ENCODE results near the gene CDK14.
"Not testable (repeated sequence)": the region's sequence is repeated elsewhere in the genome, so short reads cannot be mapped to it uniquely, and the experiment has no call there.

The CDK14 gene

DNA sequence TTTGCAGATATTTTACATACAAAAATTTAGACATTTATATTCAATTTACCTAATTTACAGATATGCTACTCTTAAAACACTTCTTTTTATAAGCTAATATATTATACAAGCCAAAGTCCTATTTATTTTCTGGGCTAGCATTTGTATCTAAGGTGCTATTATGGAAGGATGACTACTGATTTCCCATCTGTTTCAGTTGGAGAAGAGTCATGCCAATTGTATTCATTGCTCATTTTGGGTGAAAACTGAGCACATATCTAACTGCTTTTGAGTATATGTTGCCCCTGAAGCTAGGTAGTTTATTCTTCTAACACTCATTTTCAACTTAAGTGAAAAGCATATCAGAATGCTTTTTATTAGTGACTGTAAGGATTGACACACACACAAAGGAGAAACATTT is 172.9 kb downstream of the CDK14 start:
- no peaks in the 10 kb centered on the region for H3K36me3 Mint-ChIP-seq (ENCODE audit: low read depth)
- peaks cover 9% of the 10 kb centered on the region for H3K9me3 Mint-ChIP-seq
- H3K27me3 Mint-ChIP-seq, result no peaks in the 10 kb centered on the region
- H3K27ac Mint-ChIP-seq, result no peak overlapping the region
- H3K4me1 Mint-ChIP-seq (ENCODE audit: low read depth), result no peaks in the 10 kb centered on the region
- DNase-seq, result no peak
- no peak overlapping the region for H3K4me3 Mint-ChIP-seq

DNA sequence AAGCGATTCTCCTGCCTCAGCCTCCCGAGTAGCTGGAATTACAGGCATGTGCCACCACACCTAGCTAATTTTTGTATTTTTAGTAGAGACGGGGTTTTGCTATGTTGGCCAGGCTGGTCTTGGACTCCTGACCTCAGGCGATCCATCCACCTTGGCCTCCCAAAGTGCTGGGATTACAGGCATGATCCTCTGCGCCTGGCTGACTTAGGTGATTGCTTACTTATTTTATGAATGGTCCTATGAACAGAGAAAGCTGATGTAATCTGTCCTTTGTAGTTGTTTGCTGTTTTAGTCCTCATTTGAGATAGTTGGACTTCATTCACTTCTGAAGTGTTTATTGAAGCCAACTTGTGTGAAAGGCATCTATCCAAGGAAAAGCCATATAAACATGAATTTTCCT is 173.4 kb downstream of the CDK14 start:
- H3K27ac Mint-ChIP-seq; H3K9me3 Mint-ChIP-seq; H3K36me3 Mint-ChIP-seq (ENCODE audit: low read depth); H3K27me3 Mint-ChIP-seq; H3K4me3 Mint-ChIP-seq; DNase-seq; H3K4me1 Mint-ChIP-seq (ENCODE audit: low read depth): not testable (repeated sequence)

DNA sequence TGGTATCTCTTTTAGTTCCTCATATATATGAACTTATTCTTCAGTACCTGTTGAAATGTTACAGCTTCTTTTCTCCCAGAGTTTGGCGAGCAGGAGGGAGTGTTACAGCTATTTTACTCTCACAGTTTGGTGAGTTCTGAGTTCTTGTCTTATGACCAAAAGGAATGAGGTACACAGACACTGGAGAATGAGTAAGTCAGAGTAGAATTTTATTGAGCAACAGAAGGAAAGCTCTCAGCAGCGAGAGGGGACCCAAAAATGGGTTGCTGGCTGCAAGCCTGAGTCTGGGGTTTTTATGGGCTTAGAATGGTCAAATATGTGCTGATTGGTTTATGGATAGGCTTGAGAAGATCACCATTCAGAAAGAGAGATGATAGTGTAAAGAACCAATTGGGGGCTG is 175.2 kb downstream of the CDK14 start:
- H3K36me3 Mint-ChIP-seq (ENCODE audit: low read depth), result no peaks in the 10 kb centered on the region
- H3K4me3 Mint-ChIP-seq, result no peak overlapping the region
- H3K27me3 Mint-ChIP-seq, result no peaks in the 10 kb centered on the region
- no peak overlapping the region for H3K27ac Mint-ChIP-seq
- peaks cover 9% of the 10 kb centered on the region for H3K9me3 Mint-ChIP-seq
- H3K4me1 Mint-ChIP-seq (ENCODE audit: low read depth), result no peaks in the 10 kb centered on the region
- DNase-seq, result no peak

DNA sequence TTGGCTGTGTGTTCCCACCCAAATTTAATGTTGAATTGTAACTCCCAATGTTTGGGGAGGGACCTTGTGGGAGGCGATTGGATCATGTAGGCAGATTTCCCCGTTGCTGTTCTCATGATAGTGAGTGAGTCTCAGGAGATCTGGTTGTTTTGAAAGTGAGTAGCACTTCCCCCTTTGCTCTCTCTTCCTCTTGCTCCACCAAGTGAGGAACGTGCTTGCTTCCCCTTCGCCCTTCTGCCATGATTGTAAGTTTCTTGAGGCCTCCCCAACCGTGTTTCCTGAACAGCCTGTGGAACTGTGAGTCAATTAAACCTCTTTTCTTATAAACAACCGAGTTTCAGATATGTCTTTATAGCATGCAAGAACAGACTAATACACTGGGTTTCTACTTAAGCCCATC is 176.3 kb downstream of the CDK14 start:
- no peak overlapping the region for H3K27ac Mint-ChIP-seq
- H3K27me3 Mint-ChIP-seq, result no peaks in the 10 kb centered on the region
- peaks cover 9% of the 10 kb centered on the region for H3K9me3 Mint-ChIP-seq
- no peaks in the 10 kb centered on the region for H3K36me3 Mint-ChIP-seq (ENCODE audit: low read depth)
- no peaks in the 10 kb centered on the region for H3K4me1 Mint-ChIP-seq (ENCODE audit: low read depth)
- no peak overlapping the region for H3K4me3 Mint-ChIP-seq
- DNase-seq, result no peak

DNA sequence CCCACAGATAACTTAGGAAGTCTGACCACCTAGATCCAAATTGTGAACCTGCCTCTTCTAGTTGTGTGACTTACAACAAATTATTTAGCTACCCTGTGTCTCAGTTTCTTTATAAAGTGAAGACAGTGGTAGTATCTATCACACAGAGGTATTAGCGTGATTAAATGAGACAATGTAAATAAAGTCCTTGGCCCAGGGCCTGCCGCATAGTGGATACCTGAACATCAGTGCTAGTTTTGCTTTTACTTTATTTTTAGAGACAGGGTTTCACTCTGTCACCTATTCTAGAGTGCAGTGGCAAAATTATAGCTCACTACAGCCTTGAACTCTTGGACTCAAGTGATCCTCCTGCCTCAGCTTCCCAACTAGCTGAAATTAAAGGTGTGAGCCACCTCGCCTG is 177.1 kb downstream of the CDK14 start:
- Mint-ChIP-seq H3K4me1 (ENCODE audit: low read depth) (no peaks in the 10 kb centered on the region), H3K36me3 (ENCODE audit: low read depth) (no peaks in the 10 kb centered on the region), H3K27me3 (no peaks in the 10 kb centered on the region), H3K4me3 (no peak overlapping the region), H3K9me3 (peaks cover 9% of the 10 kb centered on the region), H3K27ac (no peak overlapping the region)
- no peak for DNase-seq

DNA sequence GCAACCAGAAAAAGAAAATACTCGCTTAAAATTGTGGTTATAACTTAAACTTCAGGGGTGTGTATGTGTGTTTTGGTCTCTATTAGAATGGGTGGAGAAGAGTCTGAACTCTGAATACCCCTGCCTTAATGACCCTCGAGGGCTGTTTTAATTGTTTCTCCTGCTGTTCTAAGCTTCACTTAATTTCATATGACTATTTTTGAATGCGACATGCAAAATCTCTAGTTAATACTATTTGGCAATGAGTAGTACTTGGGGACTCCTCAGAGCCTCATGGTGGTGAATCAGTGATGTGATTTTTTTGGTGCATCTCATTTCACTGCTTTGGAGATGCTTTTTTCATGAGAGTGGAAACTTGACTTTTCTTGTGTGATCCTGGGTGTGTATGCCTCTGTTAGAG is 178.6 kb downstream of the CDK14 start:
- DNase-seq, result no peak
- Mint-ChIP-seq H3K9me3 (peaks cover 9% of the 10 kb centered on the region), H3K4me1 (ENCODE audit: low read depth) (no peaks in the 10 kb centered on the region), H3K36me3 (ENCODE audit: low read depth) (no peaks in the 10 kb centered on the region), H3K4me3 (no peak overlapping the region), H3K27ac (no peak overlapping the region), H3K27me3 (no peaks in the 10 kb centered on the region)

DNA sequence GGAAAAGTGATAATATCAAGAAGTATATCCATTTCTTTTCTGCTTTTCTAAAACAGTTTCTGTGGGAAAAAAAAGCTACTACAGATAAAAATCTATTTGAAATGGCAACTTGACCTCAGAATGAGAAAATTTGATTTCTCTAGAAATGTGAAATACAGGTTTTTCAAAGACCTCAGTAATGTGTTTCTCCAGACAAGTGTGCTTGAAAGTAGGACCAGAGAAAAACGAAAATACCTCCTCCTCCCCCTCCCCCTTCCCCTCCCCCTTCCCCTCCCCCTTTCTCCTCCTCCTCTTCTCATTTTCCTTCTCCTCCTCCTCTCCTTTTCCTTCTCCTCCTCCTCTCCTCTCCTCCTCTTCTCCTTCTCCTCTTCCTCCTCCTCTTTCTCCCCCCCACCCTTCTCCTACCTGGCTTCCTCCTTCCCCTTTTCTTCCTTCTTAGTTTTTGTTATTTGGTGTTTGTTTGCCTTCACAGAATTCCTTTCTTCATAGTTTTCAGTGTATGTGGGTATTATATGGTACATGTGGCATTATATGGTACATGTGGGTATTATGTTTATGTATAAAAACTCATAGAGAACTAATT is 179.4 kb downstream of the CDK14 start:
- Mint-ChIP-seq H3K27ac (no peak overlapping the region), H3K9me3 (peaks cover 12% of the 10 kb centered on the region), H3K27me3 (no peaks in the 10 kb centered on the region), H3K4me3 (no peak overlapping the region), H3K4me1 (ENCODE audit: low read depth) (no peaks in the 10 kb centered on the region), H3K36me3 (ENCODE audit: low read depth) (no peaks in the 10 kb centered on the region)
- no peak for DNase-seq

DNA sequence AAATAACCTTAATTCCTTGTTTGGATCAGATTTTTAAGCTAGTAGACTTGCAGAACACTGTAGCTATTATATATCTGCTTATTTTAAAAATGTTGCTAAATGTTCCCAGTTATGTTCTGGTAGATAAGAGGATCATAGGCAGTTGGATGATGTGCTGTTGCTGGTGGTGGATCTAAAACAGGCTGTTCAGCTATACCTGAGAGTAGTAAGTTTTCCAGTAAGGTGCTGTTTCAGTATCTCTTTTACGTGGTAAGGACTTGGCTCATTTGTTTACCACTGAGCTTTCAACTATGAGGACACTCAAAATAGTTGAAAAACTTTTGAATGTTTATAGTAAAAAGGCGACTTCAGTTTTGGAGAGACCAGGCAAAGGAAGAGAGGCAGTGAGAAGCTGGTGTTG is 180.9 kb downstream of the CDK14 start:
- H3K27me3 Mint-ChIP-seq, result no peaks in the 10 kb centered on the region

DNA sequence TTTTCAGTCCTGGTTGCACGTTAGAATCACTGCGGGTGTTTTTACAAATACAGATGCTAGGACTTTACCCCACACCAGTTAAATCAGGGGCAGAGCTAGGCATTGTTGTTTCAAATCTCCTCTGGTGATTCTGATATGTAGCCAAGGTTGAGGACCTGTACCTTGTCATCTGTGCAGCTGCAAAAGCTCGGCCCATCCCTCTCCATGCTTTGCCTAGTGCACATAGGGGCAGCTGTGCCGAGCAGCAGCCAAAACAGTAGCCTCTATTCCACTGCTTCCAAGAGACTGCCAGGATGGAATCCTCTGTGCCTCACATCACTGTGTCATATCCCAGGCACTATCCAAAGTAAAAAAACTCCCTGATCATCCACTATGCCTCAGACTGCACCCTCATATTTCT is 181.3 kb downstream of the CDK14 start:
- Mint-ChIP-seq H3K9me3 (peaks cover 4% of the 10 kb centered on the region), H3K4me3 (no peak overlapping the region), H3K36me3 (ENCODE audit: low read depth) (no peaks in the 10 kb centered on the region), H3K4me1 (ENCODE audit: low read depth) (no peaks in the 10 kb centered on the region), H3K27me3 (no peaks in the 10 kb centered on the region), H3K27ac (no peak overlapping the region)
- DNase-seq, result no peak

More for the DNA sequence above, 180.9 kb downstream of the CDK14 start:
- Mint-ChIP-seq H3K36me3 (ENCODE audit: low read depth) (no peaks in the 10 kb centered on the region), H3K4me3 (no peak overlapping the region), H3K4me1 (ENCODE audit: low read depth) (no peaks in the 10 kb centered on the region), H3K9me3 (peaks cover 5% of the 10 kb centered on the region), H3K27ac (no peak overlapping the region)
- DNase-seq, result no peak

DNA sequence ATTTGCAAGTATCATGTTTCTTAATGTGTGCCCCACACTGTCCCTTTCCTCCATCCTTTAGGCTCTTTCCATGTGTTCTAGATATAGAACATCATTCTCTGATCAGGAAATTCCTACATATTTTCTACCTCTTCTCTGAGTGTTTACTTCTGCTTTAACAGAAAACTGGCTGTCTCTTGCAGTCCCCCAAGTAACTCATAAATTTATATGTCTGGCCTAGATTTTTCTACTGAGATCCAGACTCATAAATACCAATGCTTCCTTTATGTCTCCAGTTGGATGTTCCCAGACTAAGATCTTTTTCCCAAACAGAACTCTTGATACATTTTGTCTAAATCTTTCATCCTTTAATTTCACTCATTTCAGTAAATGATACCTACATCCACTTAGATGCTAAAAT is 181.8 kb downstream of the CDK14 start:
- Mint-ChIP-seq H3K4me3 (no peak overlapping the region), H3K27me3 (no peaks in the 10 kb centered on the region), H3K27ac (no peak overlapping the region), H3K36me3 (ENCODE audit: low read depth) (no peaks in the 10 kb centered on the region), H3K9me3 (peaks cover 3% of the 10 kb centered on the region), H3K4me1 (ENCODE audit: low read depth) (no peaks in the 10 kb centered on the region)
- DNase-seq, result no peak

DNA sequence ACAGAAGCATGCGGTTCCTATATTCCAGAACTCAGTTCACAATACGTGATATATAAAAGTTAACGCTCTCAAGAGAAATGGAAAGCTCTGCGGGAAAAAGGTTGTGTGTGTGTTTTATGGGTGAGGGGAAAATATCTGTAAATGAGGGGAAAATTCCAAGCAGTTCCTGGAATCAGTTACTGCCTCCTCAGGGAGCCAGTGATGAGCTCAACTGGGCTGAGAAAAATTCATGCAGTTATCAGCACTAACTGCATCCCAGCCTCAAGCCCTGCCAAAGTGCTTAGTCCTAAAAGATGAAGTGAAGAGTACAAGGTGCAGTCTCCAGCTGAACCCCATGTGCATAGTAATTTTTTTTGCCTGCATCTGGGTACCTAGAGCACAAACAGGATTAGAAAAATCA is 191.9 kb downstream of the CDK14 start:
- no peaks in the 10 kb centered on the region for H3K36me3 Mint-ChIP-seq (ENCODE audit: low read depth)
- DNase-seq, result no peak
- H3K27ac Mint-ChIP-seq, result no peak overlapping the region
- H3K4me1 Mint-ChIP-seq (ENCODE audit: low read depth), result no peaks in the 10 kb centered on the region
- no peaks in the 10 kb centered on the region for H3K27me3 Mint-ChIP-seq
- H3K9me3 Mint-ChIP-seq, result peaks cover 9% of the 10 kb centered on the region
- no peak overlapping the region for H3K4me3 Mint-ChIP-seq

DNA sequence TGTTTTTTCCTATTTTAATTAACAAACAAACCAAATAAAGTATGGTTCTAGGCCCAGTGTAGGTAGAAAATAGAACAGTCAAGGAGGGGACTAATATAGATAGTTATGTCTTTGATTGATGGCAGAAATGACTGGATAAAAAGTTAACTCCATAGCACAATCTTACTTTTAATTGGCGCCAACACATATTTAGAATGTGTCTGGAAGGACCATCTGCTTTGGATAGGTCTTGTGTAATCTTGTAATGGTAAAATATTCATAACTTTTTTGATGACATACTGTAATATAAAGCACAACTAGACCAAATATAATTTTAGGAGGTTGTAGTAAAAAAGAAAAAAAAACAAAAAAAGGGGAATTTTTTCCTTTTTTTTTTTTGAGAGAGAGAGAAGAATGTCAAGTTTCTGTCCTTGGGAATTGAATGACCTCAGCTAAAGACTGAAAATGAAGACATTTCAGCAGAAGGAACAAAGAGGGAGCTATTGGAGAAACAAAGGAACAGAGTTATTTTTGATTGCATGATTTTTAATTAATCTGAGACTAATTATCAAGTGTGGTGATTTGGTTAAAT is 193.7 kb downstream of the CDK14 start:
- H3K9me3 Mint-ChIP-seq, result peaks cover 19% of the 10 kb centered on the region
- no peaks in the 10 kb centered on the region for H3K27me3 Mint-ChIP-seq
- no peak overlapping the region for H3K4me3 Mint-ChIP-seq
- H3K36me3 Mint-ChIP-seq (ENCODE audit: low read depth), result no peaks in the 10 kb centered on the region
- H3K27ac Mint-ChIP-seq, result no peak overlapping the region
- H3K4me1 Mint-ChIP-seq (ENCODE audit: low read depth), result no peaks in the 10 kb centered on the region
- no peak for DNase-seq

DNA sequence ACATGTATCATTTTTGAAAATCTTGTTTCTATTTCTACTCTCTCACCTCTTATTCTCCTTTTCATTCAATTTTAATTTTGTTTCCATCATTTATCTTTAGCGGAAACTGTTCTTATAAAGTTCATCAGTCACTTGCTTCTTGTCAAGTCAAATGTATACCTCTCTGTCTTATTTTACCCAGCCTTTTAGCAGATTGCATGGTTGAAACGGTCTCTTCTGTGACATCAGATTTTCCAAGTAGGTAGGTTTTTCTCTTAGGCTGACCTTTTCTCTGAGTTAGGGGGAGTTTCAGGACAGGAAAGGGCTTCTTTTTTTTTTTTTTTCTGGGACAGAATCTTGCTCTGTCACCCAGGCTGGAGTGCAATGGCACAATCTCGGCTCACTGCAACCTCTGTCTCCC is 195.5 kb downstream of the CDK14 start:
- Mint-ChIP-seq H3K9me3 (peaks cover 30% of the 10 kb centered on the region), H3K4me3 (no peak overlapping the region)

DNA sequence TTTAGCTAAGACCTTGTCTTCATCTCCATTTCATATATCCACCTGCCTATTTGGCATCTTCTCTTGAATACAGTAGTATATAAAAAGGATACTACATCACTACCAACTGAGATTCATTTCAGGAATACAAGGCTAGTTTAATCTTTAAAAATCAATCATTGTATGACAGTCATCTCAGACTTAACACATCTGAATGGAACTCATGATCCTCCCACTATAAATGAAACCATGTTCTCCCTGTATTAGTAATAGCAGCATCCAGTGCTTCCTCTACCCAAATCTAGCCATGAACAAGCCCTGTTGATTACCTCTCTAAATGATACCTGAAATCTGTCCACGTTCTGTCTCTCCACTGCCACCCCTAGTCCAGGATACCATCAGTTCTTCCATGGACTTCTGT is 196.2 kb downstream of the CDK14 start:
- Mint-ChIP-seq H3K27me3 (no peaks in the 10 kb centered on the region), H3K4me1 (ENCODE audit: low read depth) (no peaks in the 10 kb centered on the region), H3K4me3 (no peak overlapping the region), H3K36me3 (ENCODE audit: low read depth) (no peaks in the 10 kb centered on the region), H3K9me3 (peaks cover 34% of the 10 kb centered on the region), H3K27ac (no peak overlapping the region)
- DNase-seq, result no peak

More for the DNA sequence above, 195.5 kb downstream of the CDK14 start:
- no peaks in the 10 kb centered on the region for H3K27me3 Mint-ChIP-seq
- H3K36me3 Mint-ChIP-seq (ENCODE audit: low read depth), result no peaks in the 10 kb centered on the region
- no peak overlapping the region for H3K27ac Mint-ChIP-seq
- no peak for DNase-seq
- no peaks in the 10 kb centered on the region for H3K4me1 Mint-ChIP-seq (ENCODE audit: low read depth)

DNA sequence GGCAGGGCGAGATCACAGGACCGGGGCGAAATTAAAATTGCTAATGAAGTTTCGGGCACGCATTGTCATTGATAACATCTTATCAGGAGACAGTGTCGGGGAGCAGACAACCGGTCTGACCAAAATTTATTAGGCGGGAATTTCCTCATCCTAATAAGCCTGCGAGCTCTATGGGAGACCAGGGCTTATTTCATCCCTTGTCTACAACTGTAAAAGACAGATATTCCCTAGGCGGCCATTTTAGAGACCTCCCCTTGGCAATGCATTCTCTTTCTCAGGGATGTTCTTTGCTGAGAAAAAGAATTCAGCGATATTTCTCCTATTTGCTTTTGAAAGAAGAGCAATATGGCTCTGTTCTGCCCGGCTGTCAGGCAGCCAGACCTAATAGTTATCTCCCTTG is 198.1 kb downstream of the CDK14 start:
- not testable (repeated sequence) for DNase-seq; H3K36me3 Mint-ChIP-seq (ENCODE audit: low read depth); H3K27me3 Mint-ChIP-seq; H3K4me3 Mint-ChIP-seq; H3K27ac Mint-ChIP-seq; H3K4me1 Mint-ChIP-seq (ENCODE audit: low read depth)
- H3K9me3 Mint-ChIP-seq, result peaks cover 34% of the 10 kb centered on the region

DNA sequence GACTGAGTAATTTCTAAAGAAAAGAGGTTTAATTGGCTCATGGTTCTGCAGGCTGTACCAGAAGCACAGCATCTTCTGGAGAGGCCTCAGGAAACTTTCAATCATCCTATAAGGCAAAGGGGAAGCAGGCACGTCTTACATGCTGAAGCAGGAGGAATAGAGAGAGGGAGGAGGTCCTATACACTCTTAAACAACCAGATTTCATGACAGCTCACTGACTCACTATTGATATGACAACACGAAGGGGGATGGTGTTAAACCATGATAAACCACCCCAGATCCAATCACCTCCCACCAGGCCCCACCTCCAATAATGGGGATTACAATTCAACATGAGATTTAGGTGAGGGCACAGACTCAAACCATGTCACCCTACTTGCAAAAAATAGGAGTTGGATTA is 201.5 kb downstream of the CDK14 start:
- no peaks in the 10 kb centered on the region for H3K4me1 Mint-ChIP-seq (ENCODE audit: low read depth)
- no peaks in the 10 kb centered on the region for H3K27me3 Mint-ChIP-seq
- H3K4me3 Mint-ChIP-seq, result no peak overlapping the region
- no peak for DNase-seq
- no peak overlapping the region for H3K27ac Mint-ChIP-seq
- H3K36me3 Mint-ChIP-seq (ENCODE audit: low read depth), result no peaks in the 10 kb centered on the region
- H3K9me3 Mint-ChIP-seq, result peaks cover 27% of the 10 kb centered on the region

All from activated T-cell treated with anti-CD3 and anti-CD28 coated beads, Interleukin-2, amount 50 U/mL, for 24 hours (primary cell).